Measurements from ENCODE around the gene SLC25A1.
"Not testable (repeated sequence)": the region's sequence is repeated elsewhere in the genome, so short reads cannot be mapped to it uniquely, and the experiment has no call there.

SLC25A1 gene

DNA sequence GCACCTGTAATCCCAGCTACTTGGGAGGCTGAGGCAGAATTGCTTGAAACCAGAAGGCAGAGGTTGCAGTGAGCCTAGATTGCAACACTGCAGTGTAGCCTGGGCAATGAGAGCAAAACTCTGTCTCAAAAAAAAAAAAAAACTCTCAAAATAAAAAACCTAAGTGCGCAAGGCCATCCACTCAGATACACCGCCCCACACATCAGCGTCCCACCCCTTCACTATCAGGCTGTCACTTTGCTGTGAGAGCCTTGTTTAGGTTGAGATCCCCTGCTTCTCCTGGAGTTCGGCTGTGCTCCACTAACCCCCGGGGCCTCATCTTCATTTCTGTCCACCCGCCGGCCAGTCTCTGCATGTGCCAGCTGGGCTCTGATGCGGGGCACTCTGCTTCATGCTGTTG, 12.1 kb downstream of the SLC25A1 start:
- DNase-seq (ENCODE audit: low read depth in 2 of 2), result no peak

DNA sequence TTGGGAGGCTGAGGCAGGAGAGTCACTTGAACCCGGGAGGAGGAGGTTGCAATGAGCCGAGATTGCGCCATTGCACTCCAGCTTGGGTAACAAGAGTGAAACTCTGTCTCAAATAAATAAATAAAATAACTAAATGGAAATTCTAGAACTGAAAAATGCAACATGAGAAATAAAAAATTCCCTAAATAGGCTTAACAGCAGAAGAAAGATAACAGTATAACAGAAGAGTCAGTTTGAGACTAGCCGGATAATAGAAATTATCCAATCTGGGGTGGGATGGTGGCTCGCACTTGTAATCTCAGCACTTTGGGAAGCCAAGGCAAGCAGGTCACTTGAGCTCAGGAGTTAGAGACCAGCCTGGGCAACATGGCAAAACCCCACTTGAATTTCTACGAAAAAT, 14.1 kb downstream of the SLC25A1 start:
- no peak for DNase-seq (ENCODE audit: low read depth in 2 of 2)

DNA sequence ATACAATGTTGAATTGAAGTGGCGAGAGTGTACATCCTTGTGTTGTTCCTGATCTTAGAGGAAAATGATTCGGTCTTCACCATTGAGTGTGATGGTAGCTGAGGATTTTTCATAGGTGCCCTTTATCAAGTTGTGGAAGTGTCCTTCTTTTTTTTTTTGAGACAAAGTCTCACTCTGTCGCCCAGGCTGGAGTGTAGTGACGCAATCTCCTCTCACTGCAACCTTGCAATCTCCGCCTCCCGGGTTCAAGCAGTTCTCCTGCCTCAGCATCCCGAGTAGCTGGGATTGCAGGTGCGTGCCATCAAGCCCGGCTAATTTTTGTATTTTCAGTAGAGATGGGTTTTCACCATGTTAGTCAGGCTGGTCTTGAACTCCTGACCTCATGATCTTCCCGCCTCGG, 19.9 kb downstream of the SLC25A1 start:
- DNase-seq (ENCODE audit: low read depth in 2 of 2), result not testable (repeated sequence)

DNA sequence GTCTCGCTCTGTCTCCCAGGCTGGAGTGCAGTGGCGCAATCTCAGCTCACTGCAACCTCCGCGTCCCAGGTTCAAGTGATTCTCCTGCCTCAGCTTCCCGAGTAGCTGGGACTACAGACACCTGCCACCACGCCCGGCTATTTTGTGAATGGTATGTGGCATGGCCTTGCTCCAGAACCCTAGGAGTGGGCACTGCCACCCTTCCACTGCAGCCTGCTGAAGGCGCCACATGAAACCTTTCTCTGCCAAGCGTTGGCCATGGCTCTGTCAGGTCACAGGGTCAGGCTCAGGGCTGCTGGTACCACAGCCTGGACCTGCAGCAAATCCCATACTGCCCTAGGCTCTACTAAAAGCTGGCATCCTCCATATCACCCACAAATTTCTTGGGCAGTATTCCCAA, 22.4 kb downstream of the SLC25A1 start:
- DNase-seq (ENCODE audit: low read depth in 2 of 2), result not testable (repeated sequence)

DNA sequence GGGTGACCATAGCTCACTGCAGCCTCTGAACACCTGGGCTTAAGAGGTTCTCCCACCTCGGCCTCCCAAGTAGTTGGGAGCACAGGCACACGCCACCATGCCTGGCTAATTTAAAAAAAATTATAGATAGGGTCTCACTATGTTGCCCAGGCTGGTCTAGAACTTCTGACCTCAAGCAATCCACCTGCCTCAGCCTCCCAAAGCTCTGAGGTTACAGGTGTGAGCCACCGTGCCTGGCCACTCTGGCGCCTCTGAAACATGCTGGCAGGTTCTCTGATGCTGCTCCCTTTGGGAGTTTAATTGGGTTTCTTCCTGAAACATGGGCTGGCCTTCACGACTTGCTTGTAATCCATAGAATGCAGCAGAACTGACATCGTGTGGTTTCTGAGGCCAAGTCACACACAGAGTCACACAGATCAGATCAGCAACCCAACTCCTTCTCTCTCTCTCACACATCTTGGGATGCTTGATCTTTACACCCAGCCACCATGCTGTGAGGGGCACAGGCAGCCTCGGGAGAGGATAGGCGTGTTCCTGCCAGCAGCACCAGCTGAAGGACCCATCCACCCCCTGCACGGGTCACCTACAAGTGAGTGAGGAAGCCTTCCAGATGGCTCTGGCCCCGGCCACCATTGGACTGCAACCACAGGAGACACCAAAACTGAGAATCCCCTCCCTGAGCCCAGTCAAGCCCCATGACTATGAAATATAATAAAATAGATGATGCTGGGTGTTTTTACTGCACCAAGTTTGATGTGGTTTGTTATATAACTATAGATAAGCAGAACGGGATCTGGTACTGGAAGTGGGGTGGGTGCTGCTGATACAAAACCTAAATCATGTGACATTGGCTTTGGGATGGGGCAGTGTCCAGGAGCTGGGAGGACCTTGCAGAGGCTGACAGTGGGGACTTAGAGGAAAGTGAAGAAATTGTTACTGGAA, 25.3 kb downstream of the SLC25A1 start:
- DNase-seq (ENCODE audit: low read depth in 2 of 2), result no peak

DNA sequence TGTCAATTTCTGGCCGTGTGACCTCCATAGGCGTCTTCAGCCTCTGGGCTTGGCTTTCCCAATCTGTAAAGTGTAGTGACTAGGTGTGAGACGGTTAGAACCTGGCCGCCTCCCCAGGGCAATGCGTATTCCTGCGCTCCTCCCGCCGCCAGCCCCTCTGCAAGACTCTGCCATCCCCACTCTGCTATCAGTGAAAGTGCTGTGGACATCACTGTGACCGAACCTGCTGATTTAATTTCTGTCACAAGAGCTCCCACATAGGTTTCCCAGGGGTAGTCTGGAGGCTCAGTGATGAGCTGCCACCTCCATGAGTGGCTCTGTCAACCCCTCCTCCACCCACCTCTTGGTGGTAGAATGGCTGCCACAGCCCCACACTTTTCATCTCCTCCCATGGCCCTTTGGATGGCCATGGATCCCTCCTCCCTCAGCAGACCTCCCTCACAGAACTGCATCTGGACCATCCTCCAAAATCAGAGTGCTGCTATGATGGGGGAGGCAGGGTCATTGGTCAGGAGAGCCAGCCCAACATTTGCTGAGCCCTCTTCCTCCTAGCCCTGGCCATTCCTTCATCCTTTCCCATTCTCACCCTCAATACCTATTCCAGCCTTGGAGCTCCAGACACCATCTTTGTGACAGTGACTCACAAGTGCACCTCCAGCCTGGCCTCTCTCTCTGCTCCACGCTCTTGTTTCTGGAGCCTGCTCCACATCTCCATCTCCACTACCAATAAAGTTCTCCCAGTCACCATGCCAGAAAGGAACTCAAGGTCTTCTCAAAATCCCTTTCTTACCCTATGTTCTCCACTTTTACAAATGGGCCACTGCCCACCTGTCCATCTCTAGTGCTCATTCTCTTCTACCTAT, 27.0 kb downstream of the SLC25A1 start:
- DNase-seq (ENCODE audit: low read depth in 2 of 2), result no peak

DNA sequence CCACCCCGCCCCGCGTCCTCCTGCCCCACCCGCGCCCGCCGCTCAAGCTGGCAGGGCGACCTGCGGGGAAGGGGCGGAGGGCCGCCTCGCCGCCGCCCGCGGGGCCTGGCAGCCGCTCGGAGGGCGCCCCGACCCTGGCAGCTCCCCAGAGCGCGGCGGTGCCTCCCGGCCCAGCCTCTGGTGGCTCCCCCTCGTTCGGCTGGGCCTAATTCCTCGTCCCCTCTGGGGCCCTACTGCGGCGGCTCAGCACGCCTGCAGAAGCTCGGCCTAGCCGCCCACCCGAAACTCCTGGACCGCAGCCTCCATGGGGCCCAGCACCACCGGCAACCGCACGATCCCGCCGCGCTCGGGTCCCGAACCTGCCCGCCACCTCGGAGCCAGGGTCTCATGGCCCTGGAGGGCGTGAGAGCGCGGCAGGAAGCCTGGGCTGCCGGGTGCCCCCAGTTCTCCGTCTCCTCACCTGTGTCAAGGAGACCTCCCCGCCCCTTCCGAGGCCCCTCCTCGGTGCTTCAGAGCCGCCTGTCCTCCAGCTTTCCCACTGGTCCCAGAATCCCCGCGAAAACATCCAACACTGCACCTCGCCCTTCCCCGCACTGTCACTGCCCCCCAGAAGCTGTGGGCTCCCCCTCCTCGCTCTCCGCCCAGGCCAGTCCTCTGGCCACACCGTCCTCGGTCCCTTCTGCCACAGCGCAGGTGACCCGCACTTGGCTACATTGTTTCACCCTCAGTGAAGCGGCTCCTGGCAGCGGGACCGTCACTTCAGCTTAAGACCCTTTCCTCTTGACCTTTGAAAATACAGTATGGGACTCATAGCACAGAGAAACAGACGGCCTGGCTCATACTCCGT, 27.8 kb downstream of the SLC25A1 start:
- no peak for DNase-seq (ENCODE audit: low read depth in 2 of 2)

DNA sequence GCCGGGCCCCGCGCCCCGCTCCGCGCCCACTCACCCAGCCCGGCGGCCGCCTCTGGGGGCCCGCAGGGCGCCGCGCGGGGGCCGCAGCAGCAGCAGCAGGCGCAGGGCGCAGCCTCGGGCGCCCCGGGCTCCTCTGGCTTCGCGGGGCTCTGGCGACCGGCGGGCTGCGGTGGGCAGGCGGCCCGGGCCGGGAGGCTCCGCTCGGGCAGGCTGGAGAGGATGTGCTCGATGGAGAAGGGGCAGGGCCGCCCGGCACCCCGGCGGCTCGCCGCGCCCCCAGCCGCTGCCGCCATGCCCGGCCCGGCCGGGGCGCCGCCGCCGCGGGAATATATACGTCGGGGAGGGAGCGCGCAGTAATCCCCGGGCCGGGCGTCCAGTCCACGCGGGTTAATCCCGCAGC, 28.5 kb downstream of the SLC25A1 start, which contains the start of gene GSC2:
Gene GSC2 (minus strand): TSS at position 302 of the 400 bp plus-strand sequence. CDS start 9 bp downstream, at position 293.
- no peak for DNase-seq (ENCODE audit: low read depth in 2 of 2)

DNA sequence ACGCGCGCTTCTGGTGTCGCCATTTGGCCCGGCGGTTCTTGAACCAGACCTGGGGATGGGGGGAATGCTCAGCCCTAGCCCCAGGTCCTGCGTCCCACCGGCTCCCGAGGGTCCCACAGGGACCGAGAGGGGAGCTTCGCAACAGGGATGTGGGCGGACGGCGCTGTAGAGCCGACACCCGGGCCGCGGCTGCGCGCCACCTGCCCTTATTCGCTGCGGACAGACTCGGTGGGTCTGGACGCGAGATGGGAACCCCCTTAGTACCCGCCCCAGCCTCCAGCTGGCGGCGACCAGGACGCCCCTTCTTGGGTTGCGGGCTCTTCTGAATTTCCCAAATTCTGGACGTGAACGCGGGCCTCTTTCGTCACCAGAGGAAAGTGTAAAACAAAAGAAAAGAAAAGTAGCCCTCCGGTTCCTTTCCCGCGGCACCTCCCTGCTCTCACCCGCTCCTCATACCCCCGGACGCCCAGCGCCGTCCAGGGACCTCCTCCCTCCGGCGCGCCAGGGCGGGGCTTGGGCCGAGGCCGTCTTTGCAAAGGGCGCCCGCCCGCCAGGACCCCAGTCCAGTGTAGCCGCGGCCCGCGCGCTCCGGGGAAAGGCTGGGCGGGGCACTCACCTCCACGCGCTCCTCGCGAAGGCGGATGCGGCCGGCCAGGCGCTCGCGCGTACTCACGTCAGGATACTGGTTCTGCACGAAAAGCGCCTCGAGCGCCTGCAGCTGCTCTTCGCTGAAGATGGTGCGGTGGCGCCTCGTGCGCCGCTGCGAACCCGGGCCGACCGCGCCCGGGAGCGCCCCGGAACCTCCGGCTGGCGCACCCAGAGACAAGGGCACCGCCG, 29.3 kb downstream of the SLC25A1 start:
- DNase-seq (ENCODE audit: low read depth in 2 of 2), result no peak

DNA sequence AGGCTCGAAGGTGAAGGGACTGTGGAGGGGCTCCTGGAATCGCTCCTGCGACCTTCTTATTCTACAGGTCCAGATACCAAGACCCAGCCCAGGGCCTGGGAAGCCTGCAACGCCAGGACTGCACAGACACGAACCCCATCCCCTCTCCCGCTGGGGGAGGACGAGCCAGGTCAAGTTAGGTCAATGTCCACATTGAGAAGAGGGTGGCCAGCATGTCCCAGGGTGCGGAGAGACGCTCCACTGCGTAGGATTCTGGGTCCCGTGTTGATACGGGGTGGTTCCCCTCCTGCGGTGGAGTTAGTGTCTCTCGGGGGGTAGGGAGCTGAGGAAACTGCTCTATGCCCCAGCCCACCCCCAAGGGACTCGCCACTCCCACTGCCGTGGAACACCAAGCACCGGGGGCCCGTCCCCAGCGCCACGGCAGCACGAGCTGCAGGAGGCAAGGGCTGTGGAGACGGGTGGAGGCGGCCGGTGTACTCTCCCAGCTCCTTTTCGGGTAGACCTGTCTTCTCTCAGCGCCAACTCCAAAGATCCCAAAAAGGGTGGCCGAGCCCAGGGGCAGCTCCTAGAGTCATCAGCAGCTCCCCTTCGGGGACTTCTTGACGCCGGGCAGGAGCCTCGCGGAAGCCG, 30.0 kb downstream of the SLC25A1 start:
- DNase-seq (ENCODE audit: low read depth in 2 of 2), result no peak

DNA sequence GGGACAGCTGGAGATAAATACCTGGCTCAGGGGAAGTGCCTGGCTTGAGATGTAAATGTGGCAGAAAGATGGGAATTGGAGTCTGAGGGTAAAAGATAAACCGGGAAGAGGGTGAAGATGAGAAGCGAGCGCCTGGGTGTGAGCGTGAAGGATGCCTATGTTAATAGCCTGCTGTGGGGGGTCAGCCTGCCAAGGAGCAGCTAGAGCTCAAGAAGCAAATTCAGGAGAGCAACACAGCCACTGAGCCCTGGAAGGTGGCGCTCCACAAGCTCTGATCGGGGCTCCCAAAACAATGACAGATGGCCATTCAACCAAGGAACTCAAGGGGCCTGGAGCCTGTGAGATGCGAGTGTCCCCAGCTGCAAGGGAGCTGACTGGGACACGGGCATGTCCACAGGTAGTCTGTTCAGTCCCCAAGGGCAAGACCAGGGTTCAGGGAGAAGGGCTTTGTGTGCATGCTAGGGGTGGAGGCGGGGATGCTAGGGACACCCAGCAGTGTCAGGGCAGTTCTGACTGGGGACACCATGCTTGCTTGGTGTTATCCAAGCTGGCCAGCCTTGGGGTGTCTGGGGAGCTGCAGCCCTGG, 31.2 kb downstream of the SLC25A1 start:
- no peak for DNase-seq (ENCODE audit: low read depth in 2 of 2)

DNA sequence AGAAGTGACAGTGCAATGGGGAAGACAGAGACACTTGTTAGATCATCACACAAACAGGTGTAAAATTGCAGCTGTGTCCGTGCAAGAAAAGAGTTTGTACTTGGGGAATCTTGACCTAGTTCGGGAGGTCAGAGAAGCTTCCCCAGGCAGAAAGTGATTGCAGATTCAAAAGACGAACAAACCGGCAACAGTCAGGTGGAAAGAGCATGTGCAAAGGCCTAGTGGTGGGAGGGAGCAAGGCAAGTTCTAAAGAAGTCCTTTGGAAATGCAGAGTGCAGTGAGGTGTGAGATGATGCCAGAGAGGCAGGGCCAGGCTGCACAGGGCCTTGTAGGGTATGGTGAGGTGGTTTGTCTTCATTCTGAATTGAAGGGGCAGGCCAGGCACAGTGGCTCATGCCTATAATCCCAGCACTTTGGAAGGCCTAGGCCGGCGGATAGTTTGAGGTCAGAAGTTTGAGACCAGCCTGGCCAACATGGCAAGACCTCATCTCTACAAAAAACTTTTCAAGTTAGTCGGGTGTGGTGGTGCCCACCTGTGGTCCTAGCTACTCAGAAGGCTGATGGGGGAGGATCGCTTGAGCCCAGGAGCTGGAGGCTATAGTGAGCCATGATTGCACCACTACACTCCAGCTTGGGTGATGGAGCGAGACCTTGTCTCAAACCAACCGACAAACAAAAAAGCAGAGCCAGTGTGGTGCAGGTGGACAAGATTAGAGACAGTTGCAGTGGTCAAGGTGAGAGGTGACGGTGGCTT, 32.1 kb downstream of the SLC25A1 start:
- no peak for DNase-seq (ENCODE audit: low read depth in 2 of 2)

DNA sequence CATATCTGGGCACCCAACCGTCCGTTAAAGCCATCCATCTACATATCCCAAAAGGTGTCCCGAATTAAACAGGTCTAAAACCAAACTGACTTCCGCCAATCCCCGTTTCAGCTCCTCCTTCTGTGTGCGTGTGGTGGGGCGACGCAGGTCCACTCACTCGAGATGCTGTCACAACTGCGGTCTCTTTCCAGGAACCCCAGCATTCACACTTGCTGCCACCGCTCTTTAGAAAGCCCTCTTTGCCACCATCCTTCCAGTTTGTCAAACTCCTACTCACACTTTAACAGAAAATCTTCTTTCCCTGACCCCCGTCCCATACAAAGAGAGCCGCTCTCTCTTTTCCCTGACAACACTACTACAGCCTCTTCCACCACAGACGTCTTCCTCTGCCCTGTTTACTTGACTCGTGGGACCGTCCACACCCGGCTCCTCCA, 34.6 kb downstream of the SLC25A1 start:
- no peak for DNase-seq (ENCODE audit: low read depth in 2 of 2)

DNA sequence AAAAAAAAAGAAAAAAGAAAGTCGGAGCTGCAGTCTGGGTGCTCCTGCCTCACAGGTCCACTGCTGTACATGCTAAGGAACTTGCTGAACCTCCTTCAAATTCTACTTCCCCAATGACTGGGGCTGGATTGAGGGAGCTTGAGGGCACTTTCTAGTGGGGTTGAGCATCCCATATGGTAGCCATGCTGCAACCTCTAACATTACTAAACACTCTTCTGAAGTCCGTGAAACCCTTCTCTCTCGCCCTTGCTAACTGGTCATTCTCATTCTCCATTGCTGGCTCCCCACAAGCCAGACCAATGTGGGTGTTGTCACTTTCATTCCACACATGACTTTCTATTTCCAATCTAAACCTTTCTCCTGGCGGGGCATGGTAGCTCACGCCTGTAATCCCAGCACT, 35.3 kb downstream of the SLC25A1 start:
- DNase-seq (ENCODE audit: low read depth in 2 of 2), result no peak

DNA sequence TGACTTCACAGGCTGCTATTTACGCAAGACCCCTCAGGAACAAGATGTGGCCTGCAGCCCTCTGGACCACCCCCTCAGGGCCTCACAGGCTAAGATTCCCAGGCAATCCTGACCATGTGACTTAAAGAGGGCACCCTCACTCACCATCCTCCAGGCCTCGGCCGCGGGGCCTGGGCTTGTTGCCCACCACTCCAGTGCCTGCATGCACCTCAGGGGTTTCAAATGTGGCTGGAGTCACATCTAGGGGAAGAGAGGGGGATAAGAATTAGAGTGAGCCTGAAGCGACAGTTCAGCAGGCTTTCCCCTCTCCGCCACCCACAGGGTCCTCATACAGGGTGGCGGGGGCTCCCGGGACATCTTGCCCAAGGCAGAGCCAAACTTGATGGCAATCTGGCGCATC, 36.1 kb downstream of the SLC25A1 start:
- DNase-seq (ENCODE audit: low read depth in 2 of 2), result no peak

DNA sequence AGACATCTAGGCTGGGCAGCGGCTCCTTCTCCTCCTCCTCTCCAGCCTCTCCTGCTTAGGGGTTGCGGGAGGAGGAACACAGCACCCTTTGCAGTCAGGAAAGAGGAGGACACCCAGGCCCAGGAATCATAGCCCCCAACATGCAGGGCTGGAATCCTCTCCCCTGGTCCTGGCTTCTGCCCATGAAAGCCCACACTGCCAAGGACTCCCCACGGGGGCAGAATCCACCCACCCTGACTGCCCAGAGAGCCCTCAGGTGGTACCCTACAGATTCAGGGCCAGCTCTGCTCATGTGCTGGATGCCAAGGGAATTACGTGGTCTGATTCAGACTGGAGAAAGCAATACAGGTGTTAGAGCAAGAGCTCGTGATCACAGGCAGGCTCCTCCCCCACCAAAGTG, 38.6 kb downstream of the SLC25A1 start:
- no peak for DNase-seq (ENCODE audit: low read depth in 2 of 2)

DNA sequence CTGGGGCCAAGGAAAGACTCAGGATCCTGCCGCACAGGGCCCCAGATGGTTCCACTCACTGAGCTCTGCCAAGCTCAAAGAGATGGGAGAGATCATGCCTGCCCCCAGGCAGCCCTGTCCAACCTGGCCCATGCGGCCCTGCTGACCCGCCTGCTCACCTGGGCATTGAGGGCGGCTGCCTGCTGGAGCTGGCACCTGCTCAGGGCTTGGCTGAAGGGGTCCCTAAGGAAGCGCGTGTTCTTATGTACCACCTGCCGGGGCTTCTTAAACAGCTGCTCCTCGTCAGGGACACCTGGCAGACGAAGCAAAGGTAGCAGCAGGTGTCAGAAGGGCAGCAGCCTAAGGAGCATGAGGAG, 39.6 kb downstream of the SLC25A1 start:
- DNase-seq (ENCODE audit: low read depth in 2 of 2), result no peak

DNA sequence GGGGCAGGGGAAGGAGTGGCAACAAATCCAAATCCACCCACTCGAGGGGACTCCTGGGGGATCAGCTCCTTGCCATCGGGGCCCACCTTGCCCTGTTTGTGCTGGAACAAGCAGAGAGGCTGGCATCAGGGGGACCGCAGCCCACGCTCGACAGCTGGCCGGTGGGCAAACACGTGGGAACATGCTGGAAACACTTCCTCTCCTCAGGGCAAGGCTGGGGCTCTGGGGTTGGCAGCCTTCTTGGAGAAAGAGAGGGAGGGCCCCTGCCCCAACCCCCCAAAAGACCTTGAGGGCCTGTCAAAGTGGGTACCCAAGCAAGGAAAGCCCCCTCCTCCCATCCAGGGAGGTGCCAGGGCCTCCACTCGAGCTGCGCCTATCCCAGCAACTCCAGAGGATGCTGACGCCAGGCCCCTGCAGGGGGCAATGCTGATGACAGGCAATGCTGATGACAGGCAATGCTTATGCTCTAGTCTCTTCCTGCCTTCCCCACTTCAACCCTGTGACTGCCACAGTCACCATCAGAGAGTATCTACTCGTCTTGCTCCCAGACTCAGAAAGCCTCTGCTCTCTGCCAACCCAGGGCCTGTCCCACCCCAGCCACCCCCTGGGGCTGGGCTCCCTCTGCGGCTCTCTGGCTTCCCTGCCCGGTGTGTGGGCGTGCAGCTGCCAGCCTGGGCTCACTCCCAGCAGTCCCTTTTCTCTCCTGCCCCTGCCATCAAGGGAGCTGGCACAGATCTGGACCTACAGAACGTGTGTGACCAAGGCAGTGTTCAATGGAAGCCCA, 40.1 kb downstream of the SLC25A1 start:
- no peak for DNase-seq (ENCODE audit: low read depth in 2 of 2)

Measured in stimulated activated CD4-positive, alpha-beta T cell treated with anti-CD3 and anti-CD28 coated beads, Interleukin-1b, Interleukin-23, amount 100 ng/mL, for 1 hour (primary cell).